SH-SY5Y (cell line): Measurements from ENCODE around the gene ARRDC2.

Experiments used
- GATA2 ChIP-seq: IDR thresholded peaks from 2 replicates; pipeline ENCODE4 v1.6.1; 2011; ENCODE audit warnings: mild to moderate bottlenecking, low read depth, low read length
- GATA3 ChIP-seq: IDR thresholded peaks from 2 replicates; pipeline ENCODE4 v1.6.1; 2011; ENCODE audit warnings: low read depth, mild to moderate bottlenecking, low read length, moderate library complexity

DNA sequence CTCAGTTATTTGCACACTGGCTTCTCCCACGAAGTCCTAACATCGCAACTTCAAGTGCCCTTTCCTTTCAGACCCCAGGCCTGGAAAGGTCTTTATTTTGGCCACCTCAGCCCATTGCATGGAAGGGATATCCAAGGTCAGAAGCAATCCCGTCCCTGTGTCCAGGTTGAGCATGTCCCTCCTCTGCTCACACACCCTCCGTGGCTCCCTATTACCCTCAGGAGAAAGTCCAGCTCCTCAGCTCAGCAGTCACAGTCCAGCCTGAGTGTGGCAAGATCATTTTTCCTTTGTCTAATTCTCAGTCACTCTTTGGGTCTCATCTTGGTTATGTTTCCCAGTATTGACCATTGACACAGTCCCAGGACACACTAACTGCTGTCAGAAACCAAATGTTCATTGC lies 19.2 kb downstream of the ARRDC2 start:
- TF ChIP-seq GATA2 (no peak), GATA3 (no peak)
